ENCODE data around the gene CD82.
A peak's percentile ranks its signal among the peaks of the same experiment; 100 is the strongest.

Gene CD82

GRCh38 chr11:44617671-44618461, 52.4 kb downstream of the CD82 start:
- H3K4me3 ChIP-seq (ENCODE audit: control insufficient read depth, low read depth, low read length) = no peak overlapping the region
- TF ChIP-seq, protein P1, sequence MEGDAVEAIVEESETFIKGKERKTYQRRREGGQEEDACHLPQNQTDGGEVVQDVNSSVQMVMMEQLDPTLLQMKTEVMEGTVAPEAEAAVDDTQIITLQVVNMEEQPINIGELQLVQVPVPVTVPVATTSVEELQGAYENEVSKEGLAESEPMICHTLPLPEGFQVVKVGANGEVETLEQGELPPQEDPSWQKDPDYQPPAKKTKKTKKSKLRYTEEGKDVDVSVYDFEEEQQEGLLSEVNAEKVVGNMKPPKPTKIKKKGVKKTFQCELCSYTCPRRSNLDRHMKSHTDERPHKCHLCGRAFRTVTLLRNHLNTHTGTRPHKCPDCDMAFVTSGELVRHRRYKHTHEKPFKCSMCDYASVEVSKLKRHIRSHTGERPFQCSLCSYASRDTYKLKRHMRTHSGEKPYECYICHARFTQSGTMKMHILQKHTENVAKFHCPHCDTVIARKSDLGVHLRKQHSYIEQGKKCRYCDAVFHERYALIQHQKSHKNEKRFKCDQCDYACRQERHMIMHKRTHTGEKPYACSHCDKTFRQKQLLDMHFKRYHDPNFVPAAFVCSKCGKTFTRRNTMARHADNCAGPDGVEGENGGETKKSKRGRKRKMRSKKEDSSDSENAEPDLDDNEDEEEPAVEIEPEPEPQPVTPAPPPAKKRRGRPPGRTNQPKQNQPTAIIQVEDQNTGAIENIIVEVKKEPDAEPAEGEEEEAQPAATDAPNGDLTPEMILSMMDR (IDR thresholded peaks at IDR 0.05; ENCODE audit: control insufficient read depth, insufficient read depth, low read depth, low read length, missing control alignments) = no peak
- DNase-seq (ENCODE audit: low read depth) = no peak

- no peak for DNase-seq (ENCODE audit: low read depth)
- no peak overlapping the region for H3K4me3 ChIP-seq (ENCODE audit: control insufficient read depth, low read depth, low read length)
- TF ChIP-seq, protein P1 (IDR thresholded peaks at IDR 0.05; ENCODE audit: control insufficient read depth, insufficient read depth, low read depth, low read length, missing control alignments) = no peak
Observed at GRCh38 chr11:44618561-44619425, 53.3 kb downstream of the CD82 start.

DNA sequence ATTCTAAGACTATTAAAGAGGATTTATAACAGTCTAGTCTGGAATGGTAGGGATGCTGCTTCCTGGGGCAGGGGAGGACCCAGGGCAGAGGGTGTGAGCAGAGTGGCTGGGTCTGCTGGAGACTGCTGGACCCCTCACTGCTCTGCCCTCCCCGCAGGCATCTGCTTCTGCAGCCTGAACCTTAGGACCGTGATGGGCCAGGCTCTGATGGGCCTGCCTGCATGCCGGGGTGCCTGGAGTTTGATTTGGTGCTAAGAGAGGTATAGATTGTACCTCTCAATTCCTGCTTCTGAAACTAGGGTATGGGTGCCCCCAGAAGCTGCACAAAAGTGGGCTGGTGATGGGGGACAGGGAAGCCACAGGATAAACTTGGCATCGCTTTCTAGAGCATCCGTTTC, 54.9 kb downstream of the CD82 start:
- no peak overlapping the region for H3K4me3 ChIP-seq (ENCODE audit: control insufficient read depth, low read depth, low read length)
- DNase-seq (ENCODE audit: low read depth) = no peak
- TF ChIP-seq, protein P1 (IDR thresholded peaks at IDR 0.05; ENCODE audit: control insufficient read depth, insufficient read depth, low read depth, low read length, missing control alignments) = no peak

- no peak overlapping the region for H3K4me3 ChIP-seq (ENCODE audit: control insufficient read depth, low read depth, low read length)
- TF ChIP-seq, protein P1 (IDR thresholded peaks at IDR 0.05; ENCODE audit: control insufficient read depth, insufficient read depth, low read depth, low read length, missing control alignments) = peak; percentile 97
- DNase-seq (ENCODE audit: low read depth) = no peak
Observed at GRCh38 chr11:44621140-44621681, 55.7 kb downstream of the CD82 start.

DNA sequence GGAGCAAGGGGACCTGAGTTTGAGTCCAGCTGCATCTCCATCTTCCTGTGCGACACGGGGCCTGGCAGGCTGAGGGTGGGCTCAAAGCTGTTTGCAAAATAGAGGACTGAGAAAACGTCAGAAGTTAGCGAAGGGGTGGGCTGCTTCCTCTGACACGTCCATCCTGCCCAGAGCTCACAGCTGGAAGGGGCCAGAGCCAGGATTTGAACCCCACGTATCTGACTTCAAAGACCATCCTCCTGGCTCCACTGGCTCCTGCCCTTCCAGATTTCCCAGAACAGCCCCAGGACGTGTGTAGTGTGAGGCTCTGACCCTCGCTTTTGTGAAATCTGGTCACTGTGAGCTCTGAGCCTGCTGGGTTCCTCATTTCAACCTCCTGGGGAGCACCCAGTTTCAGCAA, 56.3 kb downstream of the CD82 start:
- H3K4me3 ChIP-seq (ENCODE audit: control insufficient read depth, low read depth, low read length) = no peak overlapping the region
- TF ChIP-seq, protein P1 (IDR thresholded peaks at IDR 0.05; ENCODE audit: control insufficient read depth, insufficient read depth, low read depth, low read length, missing control alignments) = no peak
- no peak for DNase-seq (ENCODE audit: low read depth)

GRCh38 chr11:44622190-44622650, 56.8 kb downstream of the CD82 start:
- DNase-seq (ENCODE audit: low read depth) = no peak
- no peak overlapping the region for H3K4me3 ChIP-seq (ENCODE audit: control insufficient read depth, low read depth, low read length)
- TF ChIP-seq, protein P1 (IDR thresholded peaks at IDR 0.05; ENCODE audit: control insufficient read depth, insufficient read depth, low read depth, low read length, missing control alignments) = no peak
